SJSA1 (cell line): ENCODE results near the gene FAM13C. TPM values are rescaled to one million over a fixed set of nuclear protein-coding genes. Genes with fewer than 3 reads are reported as not detected.

Source experiments
- DNase-seq, 2 experiments: peaks; one replicate each; pipeline ENCODE4 v3.0.0-alpha.2; 2015 to 2020; ENCODE audit warnings: low spot score in 2 of 2, low read depth in 1 of 2
- H3K27ac ChIP-seq: fragments of 250-450 bp; sonication (Bioruptor Pico); 2 replicates; pipeline ENCODE4 v1.5.1; 2020; ENCODE audit warnings: mild to moderate bottlenecking, moderate library complexity
- H3K27me3 ChIP-seq: fragments of 250-450 bp; sonication (Bioruptor Pico); replicated peaks from 2 replicates; pipeline ENCODE4 v1.5.1; 2020; ENCODE audit warnings: mild to moderate bottlenecking, moderate library complexity
- H3K36me3 ChIP-seq: fragments of 250-450 bp; sonication (Bioruptor Pico); 2 replicates; pipeline ENCODE4 v1.5.1; 2020; ENCODE audit warnings: mild to moderate bottlenecking
- H3K4me1 ChIP-seq: fragments of 250-450 bp; sonication (Bioruptor Pico); replicated peaks from 2 replicates; pipeline ENCODE4 v1.6.1; 2021; ENCODE audit warnings: mild to moderate bottlenecking
- H3K4me3 ChIP-seq: fragments of 250-450 bp; sonication (Bioruptor Pico); 2 replicates; pipeline ENCODE4 v1.5.1; 2020; ENCODE audit warnings: mild to moderate bottlenecking
- H3K9me3 ChIP-seq: fragments of 250-450 bp; sonication (Bioruptor Pico); replicated peaks from 2 replicates; pipeline ENCODE4 v1.5.1; 2020; ENCODE audit warnings: mild to moderate bottlenecking
- total RNA-seq: library from RNA; depleted of rRNA; stranded (reverse); fragments of >200 nt; shearing (Covaris generic); gene quantifications from 2 replicates; pipeline ENCODE4 v1.2.3, GENCODE V29; 2014; rRNA removed

FAM13C gene
- total RNA-seq, 1 experiment from 2014 or later, result 0.03 TPM

DNA sequence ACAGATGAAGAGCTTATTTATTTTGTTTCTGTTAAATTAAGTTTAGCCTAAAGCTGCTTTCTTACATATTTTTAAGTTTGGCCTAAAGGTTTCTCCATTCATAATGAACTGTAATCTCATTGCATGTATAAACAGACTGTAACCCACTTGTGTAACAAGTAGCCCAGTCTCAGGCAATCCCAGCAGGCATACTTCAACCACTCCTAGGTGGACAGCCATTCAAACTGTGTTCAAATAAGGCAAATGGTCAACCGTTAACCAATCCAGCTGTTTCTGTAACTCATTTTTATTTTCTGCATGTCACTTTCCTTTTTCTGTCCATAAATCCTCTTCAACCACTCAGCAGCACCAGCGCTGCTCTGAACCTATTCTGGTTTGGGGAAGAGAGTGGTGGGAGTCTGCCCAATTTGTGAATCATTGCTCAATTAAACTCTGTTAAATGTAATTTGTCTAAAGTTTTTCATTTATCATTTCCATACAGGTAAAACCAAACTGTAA, 150.0 kb downstream of the FAM13C start:
- no peaks in the 10 kb centered on the region for H3K9me3 ChIP-seq
- H3K27me3 ChIP-seq, result no peaks in the 10 kb centered on the region
- H3K4me1 ChIP-seq, result no peaks in the 10 kb centered on the region
- H3K36me3 ChIP-seq, result no peaks in the 10 kb centered on the region
- no peak for DNase-seq
- no peak overlapping the region for H3K4me3 ChIP-seq
- H3K27ac ChIP-seq, result no peak overlapping the region

- no peak for DNase-seq
- no peak overlapping the region for H3K4me3 ChIP-seq
- H3K27ac ChIP-seq, result no peak overlapping the region
- H3K27me3 ChIP-seq, result no peaks in the 10 kb centered on the region
- no peaks in the 10 kb centered on the region for H3K9me3 ChIP-seq
- H3K4me1 ChIP-seq, result no peaks in the 10 kb centered on the region
- H3K36me3 ChIP-seq, result no peaks in the 10 kb centered on the region
Measured at GRCh38 chr10:59206204-59206720, 156.1 kb downstream of the FAM13C start.

Other genes starting within 250 kb of the FAM13C start
- not detected in 2 replicates for gene PHYHIPL, start 185.9 kb downstream of the FAM13C start, total RNA-seq